SH-SY5Y (cell line): ENCODE data around the gene KIAA1217.

ENCODE experiments used
- GATA2 ChIP-seq: IDR thresholded peaks from 2 replicates; pipeline ENCODE4 v1.6.1; 2011; ENCODE audit warnings: mild to moderate bottlenecking, low read depth, low read length
- GATA3 ChIP-seq: IDR thresholded peaks from 2 replicates; pipeline ENCODE4 v1.6.1; 2011; ENCODE audit warnings: low read depth, mild to moderate bottlenecking, low read length, moderate library complexity

GRCh38 chr10:24544776-24545175, 335.8 kb downstream of the KIAA1217 start:
- no peak for TF ChIP-seq GATA2
- no peak for TF ChIP-seq GATA3
